HG03460 (cell line): ENCODE data around the gene NRG3.

ENCODE experiments used
- ATAC-seq: cut with Tn5 transposase; IDR thresholded peaks from one replicate; pipeline ENCODE4 v1.9.1; 2021; ENCODE audit not compliant: unreplicated experiment

NRG3 gene

DNA sequence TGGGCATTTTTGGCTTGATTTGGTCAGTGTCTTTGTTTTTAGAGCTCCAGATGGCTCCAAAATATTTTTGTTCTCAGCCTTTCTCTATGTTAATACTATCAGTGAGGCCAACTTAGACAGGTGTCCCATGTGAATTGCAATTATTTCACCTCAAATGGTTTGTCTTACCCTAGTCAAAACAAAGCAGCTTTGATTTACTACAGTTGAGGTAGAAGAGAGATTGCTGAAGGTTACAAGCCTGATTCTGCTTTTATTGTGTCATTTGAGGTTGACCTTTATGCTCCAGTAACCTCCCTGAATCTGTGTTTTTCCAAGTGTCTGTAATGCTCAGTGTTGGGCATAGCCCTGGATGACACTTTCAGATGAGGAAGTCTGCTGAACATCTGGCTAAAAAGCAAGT, 882.9 kb downstream of the NRG3 start:
- no peak for ATAC-seq

DNA sequence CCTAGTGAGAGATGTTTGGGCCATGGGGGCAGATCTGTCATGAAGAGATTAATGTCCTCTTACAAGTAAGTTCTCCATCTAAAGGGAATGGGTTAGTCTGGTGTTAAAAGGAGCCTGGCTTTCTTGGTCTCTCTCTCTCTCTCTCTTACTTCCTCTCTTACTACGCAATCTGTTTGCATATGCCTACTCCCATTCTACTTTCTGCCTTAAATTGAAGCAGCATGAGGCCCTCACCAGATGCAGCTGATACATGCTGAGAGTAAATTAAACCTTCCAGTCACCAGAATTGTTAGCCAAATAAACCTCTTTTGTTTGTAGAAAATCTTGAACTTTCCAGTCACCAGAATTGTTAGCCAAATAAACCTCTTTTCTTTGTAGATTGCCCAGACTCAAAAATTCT, 884.1 kb downstream of the NRG3 start:
- no peak for ATAC-seq

DNA sequence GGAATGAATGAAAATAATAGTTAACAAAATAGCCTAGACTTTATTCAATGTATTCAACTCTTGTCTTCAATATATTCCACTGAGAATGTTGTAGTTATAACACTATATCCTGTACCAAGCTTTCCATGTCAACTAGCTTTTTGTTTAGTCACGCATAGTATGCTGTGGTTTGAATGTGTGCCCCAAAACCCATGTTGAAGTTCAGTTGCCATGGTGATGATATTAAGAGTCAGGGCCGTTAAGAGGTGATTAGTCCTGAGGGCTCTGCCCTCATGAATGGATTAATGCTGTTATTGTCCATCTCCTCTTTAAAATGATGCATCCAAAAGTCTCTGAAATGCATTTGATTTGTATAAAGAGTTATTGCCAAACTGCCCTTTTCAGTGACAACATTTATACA, 887.6 kb downstream of the NRG3 start:
- ATAC-seq, result no peak

DNA sequence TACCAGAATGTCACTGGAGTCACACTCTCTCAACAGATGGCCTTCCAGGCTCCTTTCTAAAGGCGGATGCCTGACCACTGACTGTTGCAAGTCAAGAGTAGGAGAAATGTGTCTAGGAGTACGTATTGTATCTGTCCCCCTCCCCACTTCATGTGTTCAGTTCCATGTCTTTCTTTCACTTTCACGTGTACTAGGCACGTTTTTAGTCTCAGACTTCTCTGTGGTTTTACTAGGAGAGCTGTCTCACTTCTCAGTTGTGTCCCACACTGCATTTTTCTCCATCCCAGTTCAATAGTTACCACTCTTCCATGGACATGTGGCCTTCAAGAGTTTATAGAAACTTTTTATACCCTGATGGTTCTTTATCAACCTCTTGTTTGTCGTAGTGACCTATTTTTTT, 893.0 kb downstream of the NRG3 start:
- ATAC-seq, result no peak

DNA sequence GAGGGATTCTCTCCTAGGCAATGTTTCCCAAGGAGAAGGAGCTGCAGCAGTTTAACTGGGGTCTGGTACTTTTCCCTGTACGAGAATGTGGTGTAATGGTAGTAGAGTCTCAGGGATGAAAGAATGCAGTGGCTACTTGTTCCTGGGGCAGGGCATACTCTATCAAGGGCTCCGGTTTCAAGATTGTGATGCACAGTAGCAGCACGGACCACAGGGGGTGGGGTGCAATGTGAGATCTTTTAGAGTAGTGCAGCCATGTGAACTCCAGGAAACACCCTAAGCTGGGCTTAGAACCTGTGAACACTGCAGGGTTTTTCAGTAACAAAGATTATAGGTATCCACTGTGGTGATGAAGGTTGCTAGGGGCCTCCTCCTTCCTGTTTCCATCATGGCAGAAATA, 903.9 kb downstream of the NRG3 start:
- no peak for ATAC-seq

DNA sequence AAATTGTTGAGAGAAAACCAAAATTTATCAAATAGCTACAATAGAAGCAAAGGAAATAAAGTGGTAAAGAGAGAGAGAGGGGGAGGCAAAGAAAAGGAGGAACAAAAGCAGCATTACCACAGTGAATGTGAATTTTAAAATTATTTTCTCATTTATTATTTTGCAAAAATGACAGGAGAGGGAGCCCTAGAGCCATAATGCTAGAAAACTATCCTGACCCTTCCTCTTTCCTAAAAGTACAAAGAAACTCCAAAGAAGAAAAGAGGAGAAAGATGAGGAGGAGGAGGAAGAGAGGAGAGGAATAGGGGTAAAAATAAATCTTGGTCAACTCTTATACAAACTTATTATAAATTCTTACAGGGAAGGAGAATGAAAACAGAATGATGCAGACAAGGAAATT, 921.5 kb downstream of the NRG3 start:
- ATAC-seq, result no peak

DNA sequence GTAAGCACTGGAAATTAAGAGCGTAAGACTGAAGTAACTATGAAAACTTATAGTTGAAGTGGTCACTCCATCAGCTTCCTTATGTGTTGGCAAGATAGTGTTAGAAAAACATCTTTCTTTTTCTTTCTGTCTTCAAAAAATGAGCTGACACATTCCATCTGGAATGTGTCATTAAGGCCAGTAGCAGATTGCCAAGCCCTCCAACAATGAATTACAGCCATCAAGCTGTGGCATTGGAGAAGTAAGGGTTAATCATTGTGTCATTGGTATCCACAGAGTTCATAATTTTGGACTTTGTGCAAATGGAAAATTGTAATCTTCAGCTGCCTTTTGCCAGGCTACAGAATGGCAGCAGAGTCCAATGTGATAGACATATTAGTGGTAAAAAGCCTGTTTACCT, 926.3 kb downstream of the NRG3 start:
- no peak for ATAC-seq

DNA sequence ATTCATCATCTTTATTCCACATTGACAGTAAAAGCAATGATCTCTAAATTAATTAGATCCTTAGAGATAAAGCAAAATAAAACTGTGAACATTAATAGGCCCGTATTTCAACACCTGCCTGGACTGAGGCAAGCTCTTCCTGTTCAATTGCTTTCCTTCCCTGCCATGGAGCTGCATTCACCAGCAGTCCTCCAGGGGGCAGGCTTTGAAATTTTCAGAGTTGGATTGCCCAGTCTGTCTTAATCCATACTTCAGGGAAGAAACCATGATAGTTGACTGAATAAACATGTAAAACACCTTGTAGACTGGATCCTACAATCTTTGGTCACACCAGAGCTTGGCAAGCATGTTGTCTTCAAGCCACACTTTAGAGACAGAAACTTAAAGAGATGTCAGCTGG, 936.6 kb downstream of the NRG3 start:
- ATAC-seq, result no peak

DNA sequence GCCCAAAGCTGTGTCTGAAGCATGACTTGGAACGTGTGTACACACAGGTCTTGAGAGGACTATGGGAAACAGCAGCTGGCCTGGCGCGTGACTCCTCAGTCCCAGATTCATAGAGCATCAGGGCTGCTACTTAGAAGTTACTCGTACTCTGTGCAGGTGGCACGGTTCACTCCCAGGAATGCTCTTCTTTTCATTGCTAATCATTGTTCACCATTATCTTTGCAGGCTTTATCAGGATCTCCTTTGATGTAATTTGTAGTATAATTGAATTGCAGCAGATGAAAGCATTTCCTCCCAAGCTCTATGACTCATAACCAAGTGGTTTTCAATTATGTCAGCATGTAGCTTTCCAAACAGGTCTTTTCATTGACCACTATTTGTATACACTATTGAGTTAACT, 938.9 kb downstream of the NRG3 start:
- no peak for ATAC-seq

DNA sequence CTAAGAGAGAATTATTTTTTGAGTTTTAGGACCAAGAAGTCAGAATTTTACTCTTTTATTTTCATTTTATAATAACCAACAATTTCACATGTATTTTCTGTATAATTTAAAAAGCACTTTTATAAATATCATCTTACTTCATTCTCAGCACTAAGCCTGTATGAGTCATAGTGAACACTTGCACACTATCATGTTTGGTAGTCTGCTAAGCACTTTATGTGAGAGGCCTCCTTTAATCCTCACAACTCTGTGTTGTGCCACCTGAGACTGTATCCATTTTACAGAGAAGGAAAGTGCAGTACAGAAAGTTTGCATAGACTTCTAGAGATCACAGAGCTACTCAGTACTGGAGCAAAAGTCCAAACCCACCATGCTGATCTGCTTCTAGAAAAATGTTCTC, 939.6 kb downstream of the NRG3 start:
- ATAC-seq, result no peak

DNA sequence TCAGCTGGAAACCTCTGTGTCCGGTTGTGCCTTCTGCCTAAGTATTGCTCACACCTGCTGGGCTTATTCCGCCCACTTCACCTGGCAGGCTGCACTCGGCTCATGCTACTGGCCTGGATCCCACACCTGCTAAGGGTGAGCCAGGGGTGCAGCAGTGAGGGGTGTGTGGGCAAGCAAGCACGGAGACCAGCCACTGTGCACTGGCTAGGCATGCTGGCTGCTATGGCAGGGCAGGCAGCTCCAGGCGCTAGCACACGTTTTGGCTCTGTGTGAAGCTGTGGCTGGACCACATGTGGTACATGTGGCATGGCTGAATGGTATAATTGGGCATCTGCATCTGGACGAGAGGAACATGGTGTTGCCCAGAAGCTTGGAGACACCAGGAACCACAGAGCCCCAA, 940.7 kb downstream of the NRG3 start:
- no peak for ATAC-seq

DNA sequence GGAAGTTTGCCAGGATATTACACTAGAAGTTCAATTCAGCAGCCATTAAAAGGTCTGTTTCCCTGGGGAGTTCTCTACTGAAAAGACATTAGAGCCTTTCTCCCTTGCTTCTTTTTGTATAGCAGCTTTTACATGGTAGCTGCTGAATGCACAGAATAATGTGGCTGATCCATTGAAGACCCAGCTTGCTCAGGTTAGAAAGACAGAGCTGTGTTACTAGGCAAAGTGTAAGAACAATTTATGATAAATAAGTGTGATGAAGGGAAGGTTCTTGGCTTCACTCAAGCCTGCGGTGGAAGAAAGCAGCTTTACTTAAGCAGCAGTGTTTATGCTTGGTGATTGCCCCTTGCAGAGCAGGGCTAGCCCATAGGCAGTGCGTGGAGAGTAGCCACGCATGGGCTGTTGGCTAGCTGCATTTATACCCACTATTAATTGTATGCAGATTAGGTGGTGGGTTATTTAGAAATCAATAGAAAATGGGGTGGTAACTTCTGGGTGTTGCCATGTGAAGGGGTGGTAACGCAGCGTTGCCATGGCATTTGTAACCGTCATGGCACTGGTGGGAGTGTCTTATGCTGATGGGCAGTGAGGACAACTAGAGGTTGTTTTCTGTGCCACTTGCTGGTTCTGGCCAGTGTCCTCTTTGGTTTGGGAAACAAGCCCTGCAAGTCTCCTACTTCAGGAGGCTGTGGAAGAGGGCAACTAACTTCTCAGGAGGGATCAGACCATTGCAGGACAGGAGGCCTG, 942.9 kb downstream of the NRG3 start:
- no peak for ATAC-seq

DNA sequence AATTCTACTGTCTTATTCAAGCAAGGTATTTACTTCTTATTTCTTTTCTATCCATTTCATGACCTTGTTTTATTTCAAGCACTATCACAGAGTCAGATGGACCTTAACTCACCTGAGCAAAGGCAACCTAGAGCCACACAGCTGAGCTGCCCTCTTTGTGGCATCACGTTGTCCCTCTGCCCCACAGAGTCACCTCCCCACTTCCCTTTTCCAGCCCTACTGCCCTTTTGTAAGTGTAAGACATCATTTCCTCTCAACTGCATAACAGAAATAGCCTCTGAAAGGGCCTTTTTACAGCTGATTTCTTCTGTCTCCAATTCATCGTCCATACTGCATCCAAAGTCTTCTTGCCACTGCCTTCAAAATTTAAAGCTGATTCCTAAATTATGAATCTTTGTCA, 946.0 kb downstream of the NRG3 start:
- ATAC-seq, result no peak

DNA sequence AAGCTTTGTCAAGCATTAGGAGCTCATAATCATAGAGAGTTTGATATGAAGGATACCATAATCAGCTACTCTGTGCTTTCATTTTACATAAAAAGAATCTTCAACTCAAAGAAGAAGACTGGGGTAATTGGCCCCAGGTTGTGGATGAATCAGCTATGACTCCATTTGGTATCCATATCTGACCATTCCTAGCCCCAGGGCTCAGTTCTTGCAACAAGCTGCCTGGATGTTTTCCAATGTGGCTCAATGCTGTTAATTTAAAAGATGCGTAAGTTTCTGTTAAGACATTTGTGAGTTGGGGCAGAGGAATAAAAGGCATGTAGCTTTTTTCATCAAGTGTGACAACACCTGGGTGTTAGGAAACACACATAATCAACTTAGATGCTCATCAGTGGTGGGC, 951.1 kb downstream of the NRG3 start:
- no peak for ATAC-seq

DNA sequence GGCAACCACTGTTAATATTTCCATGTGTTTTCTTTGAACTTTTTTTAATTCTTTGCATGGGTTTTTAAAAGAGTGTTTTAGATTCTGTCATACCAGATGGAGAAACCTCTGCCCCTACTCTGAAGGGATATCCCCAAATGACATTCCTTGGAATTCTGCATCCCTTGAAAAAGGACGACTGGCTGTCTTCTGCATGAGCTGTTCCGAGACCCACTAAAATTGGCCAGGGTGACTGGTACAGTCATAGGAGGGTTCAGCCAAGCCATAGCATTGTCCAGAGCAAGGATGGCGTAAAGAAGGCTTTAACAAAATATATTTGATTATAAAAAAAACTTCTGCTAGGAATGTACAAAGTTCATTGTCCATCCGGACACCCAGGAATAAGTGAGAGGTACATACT, 952.9 kb downstream of the NRG3 start:
- ATAC-seq, result no peak

DNA sequence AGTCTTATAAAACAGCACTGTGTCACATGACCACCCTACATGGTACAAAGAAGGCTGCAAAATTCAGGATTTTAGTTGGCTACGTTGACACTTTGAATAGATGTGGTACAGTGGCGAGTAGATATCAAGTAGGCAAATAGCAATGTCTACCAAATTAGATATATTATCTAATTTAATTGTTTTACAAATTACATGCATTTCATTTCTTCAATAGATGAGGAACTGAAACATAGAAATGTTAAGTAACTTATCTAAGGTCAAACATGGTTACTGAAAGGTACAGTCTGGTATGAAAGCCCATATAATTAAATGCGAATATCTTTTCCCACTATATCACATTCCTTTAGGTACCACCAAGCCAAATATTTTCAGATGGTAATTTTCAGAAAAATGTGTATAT, 972.2 kb downstream of the NRG3 start:
- ATAC-seq, result no peak

DNA sequence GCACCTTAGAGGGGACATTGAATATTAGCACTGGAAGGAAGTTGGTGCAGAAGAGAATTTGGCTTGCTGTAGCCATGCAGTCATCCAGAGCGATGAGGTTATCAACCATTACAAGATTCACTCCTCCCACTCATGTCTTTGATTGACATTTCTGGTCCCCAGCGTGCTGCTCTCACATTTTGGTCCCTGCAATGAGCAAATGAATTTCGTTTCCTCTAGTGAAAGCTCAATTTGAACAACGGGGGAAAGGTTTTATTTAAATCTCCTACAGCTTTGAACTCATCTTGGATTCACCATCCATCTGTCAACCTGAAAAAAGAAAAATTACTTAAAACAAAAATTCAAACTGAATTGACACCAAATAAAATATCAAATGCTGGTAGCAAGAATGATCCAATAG, 975.2 kb downstream of the NRG3 start:
- no peak for ATAC-seq

DNA sequence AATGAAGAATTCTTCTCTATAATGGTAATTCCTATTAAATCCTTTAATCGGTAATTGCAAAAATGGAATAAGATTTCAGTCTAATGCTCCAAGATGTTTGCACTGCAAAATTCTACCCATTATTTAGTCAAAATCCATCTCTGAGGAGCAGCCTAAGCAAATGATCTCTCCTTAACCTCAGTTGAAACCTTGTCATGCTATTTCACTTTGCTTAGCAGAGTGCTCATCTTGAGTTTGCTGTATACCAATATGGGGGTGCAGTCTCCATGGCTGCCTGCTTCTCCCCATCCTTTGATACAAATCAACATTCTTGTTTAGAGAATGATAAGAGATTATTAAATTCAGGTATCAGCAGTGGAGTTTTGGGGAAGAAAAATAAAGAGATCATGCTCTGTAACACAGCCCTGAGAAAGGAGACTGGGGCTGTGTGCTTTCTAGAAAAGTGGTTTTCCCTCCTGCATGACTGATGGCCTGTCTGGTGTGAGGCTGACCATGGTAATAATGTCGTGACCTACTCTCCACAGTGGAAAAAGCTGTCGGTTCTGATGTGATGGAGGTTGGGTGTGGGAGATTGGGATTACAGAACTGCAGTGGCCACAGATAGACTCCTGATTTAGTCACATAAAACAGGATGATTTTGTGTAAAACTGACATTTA, 982.1 kb downstream of the NRG3 start:
- ATAC-seq, result no peak

DNA sequence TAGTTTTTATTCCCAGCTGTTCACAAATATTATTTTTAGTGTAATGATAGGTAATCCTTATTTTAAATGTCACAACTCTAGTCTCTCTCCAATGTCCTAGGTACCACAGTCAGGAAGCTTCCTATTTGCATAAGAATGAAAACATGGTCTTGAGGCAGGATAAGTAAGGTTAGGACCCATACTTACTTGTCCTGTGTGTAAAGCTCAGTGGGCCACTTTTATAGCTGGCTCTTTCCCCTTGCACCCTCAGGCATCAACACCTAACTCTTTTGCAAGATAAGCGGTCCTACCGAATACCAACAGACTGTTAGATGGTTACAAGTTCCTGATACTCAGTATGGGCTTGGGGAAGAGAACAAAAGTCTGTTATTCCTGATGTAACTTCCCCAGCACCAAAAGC, 986.9 kb downstream of the NRG3 start:
- ATAC-seq, result no peak

DNA sequence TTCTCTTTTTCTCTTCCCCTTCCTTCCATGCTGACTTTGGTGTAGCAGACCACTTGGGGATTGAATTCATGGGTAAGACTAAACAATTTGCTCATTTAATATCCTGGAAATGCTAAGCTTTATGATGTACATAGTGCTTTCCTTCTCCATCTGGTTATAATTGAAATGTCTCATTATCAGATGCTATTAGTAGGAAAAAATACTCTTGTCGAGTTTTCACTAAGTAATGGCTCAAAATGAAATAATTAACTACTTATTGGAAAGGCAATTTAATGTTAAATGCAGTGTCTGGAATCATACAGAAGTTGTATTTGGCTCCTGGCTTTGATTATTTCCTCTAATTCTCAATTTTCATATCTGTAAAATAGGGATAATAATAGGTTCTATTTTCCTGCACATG, 990.4 kb downstream of the NRG3 start:
- no peak for ATAC-seq

DNA sequence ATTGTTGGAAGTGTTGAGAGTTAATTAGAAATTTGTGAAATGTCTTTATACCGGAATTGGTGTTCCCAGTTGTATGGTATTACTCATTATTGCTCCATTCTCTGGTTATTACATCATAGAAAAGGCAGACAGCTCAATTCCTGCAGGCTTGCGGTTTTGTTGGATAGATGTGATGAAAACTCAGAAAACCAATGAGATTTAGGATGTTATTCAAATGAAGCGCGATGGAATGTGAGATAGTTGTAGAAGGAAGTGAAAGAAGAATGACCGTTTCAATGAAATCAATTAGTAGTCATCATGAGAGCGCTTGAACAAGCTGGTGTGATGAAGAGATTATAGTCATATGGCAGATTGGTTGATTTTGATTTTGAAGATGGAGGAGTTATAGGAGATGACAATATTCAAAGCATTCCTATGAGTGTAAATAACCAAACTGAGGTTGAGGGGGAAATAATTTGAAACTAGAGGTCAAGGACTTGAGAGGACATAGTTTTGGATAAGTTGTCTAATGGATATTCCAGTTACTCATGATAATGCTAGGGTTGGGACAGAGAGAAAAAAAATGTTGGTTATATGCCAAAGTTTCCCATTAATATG, 991.5 kb downstream of the NRG3 start:
- ATAC-seq, result no peak

DNA sequence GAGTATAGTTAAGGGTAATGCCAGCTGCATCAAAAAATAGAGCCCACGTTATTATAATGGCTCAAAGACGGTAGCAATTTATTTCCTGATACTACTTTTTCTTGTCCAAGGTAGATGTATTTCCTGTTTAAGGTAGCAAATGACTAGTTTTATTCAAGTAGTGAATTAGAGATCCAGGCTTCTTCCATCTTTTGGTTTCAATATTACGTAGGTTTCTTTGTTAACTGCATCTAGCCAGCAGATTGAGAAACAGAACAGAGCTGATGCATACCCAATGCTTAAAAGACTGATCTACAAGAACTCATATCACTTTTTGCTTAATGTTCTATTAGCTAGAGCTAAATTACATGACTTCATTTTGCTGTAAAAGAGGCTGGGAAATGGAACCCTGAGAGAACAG, 992.1 kb downstream of the NRG3 start:
- no peak for ATAC-seq

DNA sequence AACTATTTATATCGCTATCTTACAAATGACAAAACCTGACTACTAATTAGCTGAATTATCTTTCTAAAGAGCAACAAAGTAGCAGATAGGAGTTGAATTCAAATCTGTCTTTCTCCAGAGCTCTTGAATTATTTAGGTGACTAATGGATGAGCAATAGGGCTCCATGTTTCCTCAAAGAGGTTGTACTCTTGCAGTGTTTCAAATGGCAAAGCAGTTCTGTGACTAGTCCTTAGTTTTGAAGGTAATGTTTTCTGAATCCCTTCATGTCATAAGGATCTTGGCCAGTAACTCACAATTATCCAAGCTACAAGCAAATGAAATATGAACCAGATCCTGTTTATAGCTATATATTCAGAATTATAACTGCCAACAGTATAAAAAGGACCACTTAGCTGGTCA, 999.7 kb downstream of the NRG3 start:
- ATAC-seq, result no peak
